Endothelial cell (in vitro differentiated cells): Measurements from ENCODE around the gene RTN4R. TPM values are rescaled to one million over a fixed set of nuclear protein-coding genes. Genes with fewer than 3 reads are reported as not detected.

Source experiments
- DNase-seq: peaks from one replicate; pipeline ENCODE4 v3.0.0; 2021; ENCODE audit warnings: low spot score
- H3K27ac Mint-ChIP-seq: one replicate; pipeline ENCODE4 v1.8.0; 2021; ENCODE audit warnings: mixed read lengths, inconsistent platforms; ENCODE audit not compliant: unreplicated experiment
- H3K27me3 Mint-ChIP-seq: one replicate; pipeline ENCODE4 v1.8.0; 2021; ENCODE audit warnings: mild to moderate bottlenecking, moderate library complexity, mixed read lengths, inconsistent platforms; ENCODE audit not compliant: unreplicated experiment
- H3K36me3 Mint-ChIP-seq: one replicate; pipeline ENCODE4 v1.8.0; 2021; ENCODE audit warnings: mild to moderate bottlenecking, low read depth, mixed read lengths, inconsistent platforms; ENCODE audit not compliant: unreplicated experiment
- H3K4me1 Mint-ChIP-seq: one replicate; pipeline ENCODE4 v1.8.0; 2021; ENCODE audit warnings: mild to moderate bottlenecking, mixed read lengths, inconsistent platforms; ENCODE audit not compliant: unreplicated experiment
- H3K4me3 Mint-ChIP-seq: one replicate; pipeline ENCODE4 v1.8.0; 2021; ENCODE audit warnings: mild to moderate bottlenecking, mixed read lengths, inconsistent platforms; ENCODE audit not compliant: unreplicated experiment
- H3K9me3 Mint-ChIP-seq: one replicate; pipeline ENCODE4 v1.8.0; 2021; ENCODE audit warnings: mixed read lengths, inconsistent platforms; ENCODE audit not compliant: unreplicated experiment
- total RNA-seq: library from RNA; stranded (reverse); fragmentation: NEBNext Ultra II Directional; extraction: Animal tissue kit (Norgen Biotek cat#: 25700); gene quantifications from one replicate; pipeline ENCODE4 v1.2.1, GENCODE V29; 2021; ENCODE audit not compliant: unreplicated experiment
- TF ChIP-seq, protein P1 (sequence below): fragments of 200-600 bp; sonication (generic); IDR thresholded peaks from one replicate; pipeline ENCODE4 v1.5.0; 2021; ENCODE audit warnings: antibody characterized with exemption; ENCODE audit not compliant: unreplicated experiment

The RTN4R gene
- total RNA-seq, 1 donor from 2014 or later: 19.0 TPM

DNA sequence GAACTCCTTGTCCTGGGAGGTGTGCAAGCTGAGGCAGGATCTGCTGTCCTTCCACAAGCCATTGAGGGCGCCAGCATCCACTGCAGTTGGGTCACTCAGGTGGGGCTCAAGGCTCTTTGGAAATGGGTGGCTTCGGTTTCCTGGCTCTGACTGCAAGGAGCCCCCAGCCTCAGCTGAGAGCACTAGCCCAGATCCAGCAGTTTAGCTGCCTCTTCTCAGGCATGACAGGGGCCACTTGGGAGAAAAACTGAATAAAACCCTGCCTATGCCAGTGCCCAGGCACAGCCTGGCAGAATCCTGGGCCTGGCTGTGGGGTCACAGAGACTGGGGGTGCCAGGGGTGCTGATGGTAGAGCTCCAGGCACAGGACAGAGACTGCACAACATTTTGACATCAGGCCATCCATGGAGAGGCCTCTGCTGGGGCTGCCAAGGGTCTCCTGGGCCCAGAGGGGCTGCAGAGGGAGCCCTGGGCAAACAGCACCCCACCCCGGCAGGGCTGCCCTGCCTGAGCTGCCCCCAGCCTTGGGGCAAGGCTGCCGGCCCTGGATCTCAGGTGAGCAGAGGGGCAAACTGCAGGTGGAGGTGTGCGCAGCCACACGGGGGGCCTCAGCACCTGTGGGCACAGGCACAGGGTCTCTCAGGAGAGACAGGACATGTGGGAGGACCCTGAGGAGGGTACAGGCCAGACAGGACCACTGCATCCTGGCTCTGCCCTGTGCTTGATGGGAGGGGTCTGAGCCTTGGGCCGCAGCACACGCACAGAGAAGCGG is 28.3 kb downstream of the RTN4R start:
- Mint-ChIP-seq H3K27ac (peak overlapping the region; percentile 61), H3K4me1 (peaks cover 28% of the 10 kb centered on the region)
- DNase-seq: no peak

DNA sequence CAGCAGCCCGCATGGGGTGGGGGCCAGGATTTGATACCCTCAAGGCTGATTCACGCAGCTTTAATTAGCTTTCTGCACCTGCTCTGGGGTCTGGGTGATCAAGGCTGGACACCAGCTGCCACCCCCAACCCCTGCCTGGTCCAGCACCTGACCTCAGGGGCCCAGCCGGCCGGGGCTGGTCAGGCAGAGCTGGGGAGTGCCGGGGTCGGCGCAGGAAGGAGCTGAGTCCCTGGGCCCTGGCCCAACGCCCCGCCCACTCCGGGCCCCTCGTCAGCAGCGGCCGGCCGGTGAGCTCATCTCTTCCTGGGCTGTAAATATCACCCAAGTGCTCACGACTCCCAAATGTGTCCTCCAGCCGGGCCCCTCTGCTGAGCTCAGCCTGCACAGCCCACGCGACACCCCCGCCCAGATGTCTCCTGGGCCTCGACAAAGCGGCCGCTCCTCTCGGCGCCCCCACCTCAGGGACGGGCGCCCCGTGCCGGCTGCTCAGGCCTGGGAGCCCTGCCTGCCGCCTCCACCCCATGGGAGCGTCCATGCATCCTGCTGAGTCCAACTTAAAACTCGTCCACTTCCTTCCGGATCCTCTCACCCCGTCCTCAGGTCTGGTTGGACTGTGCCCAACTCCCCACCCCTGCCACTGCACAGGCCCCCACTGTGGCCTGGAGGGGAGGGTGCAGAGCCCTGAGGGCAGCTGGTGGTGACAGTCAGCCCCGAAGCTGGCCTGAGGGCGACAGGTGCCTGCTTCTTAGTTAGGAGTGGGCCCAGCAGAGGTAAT is 29.0 kb downstream of the RTN4R start:
- Mint-ChIP-seq H3K27ac (peak overlapping the region; percentile 61), H3K36me3 (no peaks in the 10 kb centered on the region), H3K27me3 (peaks cover 5% of the 10 kb centered on the region), H3K9me3 (no peaks in the 10 kb centered on the region), H3K4me1 (peaks cover 22% of the 10 kb centered on the region), H3K4me3 (no peak overlapping the region)
- TF ChIP-seq, protein P1, sequence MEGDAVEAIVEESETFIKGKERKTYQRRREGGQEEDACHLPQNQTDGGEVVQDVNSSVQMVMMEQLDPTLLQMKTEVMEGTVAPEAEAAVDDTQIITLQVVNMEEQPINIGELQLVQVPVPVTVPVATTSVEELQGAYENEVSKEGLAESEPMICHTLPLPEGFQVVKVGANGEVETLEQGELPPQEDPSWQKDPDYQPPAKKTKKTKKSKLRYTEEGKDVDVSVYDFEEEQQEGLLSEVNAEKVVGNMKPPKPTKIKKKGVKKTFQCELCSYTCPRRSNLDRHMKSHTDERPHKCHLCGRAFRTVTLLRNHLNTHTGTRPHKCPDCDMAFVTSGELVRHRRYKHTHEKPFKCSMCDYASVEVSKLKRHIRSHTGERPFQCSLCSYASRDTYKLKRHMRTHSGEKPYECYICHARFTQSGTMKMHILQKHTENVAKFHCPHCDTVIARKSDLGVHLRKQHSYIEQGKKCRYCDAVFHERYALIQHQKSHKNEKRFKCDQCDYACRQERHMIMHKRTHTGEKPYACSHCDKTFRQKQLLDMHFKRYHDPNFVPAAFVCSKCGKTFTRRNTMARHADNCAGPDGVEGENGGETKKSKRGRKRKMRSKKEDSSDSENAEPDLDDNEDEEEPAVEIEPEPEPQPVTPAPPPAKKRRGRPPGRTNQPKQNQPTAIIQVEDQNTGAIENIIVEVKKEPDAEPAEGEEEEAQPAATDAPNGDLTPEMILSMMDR: no peak
- no peak for DNase-seq

More for the DNA sequence above, 28.3 kb downstream of the RTN4R start:
- Mint-ChIP-seq H3K27me3 (peaks cover 5% of the 10 kb centered on the region), H3K36me3 (no peaks in the 10 kb centered on the region), H3K9me3 (no peaks in the 10 kb centered on the region), H3K4me3 (no peak overlapping the region)
- TF ChIP-seq, protein P1: no peak

DNA sequence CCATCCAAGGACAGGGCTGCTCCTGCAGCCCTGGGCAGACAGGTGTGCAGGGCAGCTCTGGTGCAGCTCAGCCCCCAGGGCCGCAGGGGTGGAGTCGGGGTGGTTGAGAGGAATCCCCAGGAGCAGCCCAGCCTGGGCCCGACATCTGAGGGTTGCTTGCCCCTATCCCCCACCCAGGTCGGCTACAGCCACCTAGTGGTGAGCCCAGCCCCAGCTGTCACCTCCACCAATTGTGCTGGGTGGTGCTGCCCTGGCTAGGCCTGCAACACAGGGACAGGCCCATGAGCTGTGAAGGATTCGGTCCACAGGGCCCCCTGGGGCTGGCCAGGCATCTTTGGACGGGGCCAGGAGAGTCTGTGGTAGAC is 29.6 kb downstream of the RTN4R start:
- no peaks in the 10 kb centered on the region for H3K9me3 Mint-ChIP-seq
- H3K27ac Mint-ChIP-seq: no peak overlapping the region
- no peak overlapping the region for H3K4me3 Mint-ChIP-seq
- H3K4me1 Mint-ChIP-seq: peaks cover 17% of the 10 kb centered on the region
- peaks cover 5% of the 10 kb centered on the region for H3K27me3 Mint-ChIP-seq
- TF ChIP-seq, protein P1: peak; percentile 32
- no peaks in the 10 kb centered on the region for H3K36me3 Mint-ChIP-seq
- DNase-seq: peak; percentile 66

DNA sequence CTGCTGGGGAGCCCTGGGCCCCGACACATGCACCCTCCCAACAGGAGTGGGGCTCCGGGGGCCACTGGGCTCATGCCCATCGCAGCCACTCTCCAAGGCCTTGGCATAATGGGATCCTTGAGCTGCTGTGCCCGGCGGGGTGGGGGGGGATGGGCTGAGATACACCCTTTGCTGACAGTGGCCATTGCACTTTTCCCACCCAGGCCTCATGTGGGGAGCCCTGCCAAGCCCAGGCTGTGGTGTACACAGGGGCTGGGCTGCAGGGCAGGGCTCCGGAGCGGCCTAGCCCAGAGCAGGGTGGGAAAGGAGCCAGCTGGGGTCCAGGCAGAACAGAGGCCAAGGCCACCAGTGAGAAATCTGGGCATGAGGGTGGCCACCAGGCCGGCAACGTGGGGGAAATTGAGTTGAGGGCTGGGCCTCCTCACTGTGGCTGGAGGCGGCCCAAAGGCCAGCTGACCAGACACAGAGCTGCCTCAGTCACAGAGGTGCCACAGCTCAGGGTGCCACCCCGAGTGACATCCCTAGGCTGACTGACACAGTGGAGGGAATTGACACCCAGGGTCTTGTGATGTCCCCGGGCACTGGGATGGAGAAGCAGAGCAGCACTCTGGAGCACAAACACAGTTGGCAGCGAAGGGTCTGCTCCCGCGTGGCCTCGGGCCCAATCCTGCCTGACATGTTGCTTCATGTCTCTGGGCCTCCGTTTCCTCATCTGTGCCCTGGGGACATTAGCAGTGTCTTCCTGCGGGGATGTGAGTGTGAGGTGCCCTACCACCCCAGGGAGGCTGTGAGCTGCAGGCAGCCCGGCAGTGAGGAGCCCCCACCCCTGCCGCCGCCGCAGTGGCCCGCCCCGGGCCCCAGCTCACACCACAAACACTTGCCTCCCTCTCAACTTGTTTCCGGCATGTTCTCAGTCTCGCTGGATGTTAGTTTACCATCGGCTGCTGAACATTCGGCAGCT is 30.4 kb downstream of the RTN4R start:
- Mint-ChIP-seq H3K4me3 (no peak overlapping the region), H3K4me1 (peaks cover 16% of the 10 kb centered on the region), H3K9me3 (no peaks in the 10 kb centered on the region), H3K27me3 (peaks cover 5% of the 10 kb centered on the region), H3K27ac (no peak overlapping the region), H3K36me3 (no peaks in the 10 kb centered on the region)
- TF ChIP-seq, protein P1: no peak
- no peak for DNase-seq
